ENCODE results near the gene PORCN. TPM values are rescaled to one million over a fixed set of nuclear protein-coding genes. Genes with fewer than 3 reads are reported as not detected.

Gene PORCN
- polyA plus RNA-seq, 1 donor, result 3.1 TPM

- no peak for DNase-seq
Observed at GRCh38 chrX:48476919-48477318, 31.9 kb upstream of the PORCN start.

GRCh38 chrX:48477960-48478755 lies 30.6 kb upstream of the PORCN start:
- no peak for DNase-seq

- DNase-seq, result no peak
Observed at GRCh38 chrX:48478806-48479205, 30.0 kb upstream of the PORCN start.

- DNase-seq, result no peak
Observed at GRCh38 chrX:48480142-48480541, 28.6 kb upstream of the PORCN start.

GRCh38 chrX:48480583-48480982 lies 28.2 kb upstream of the PORCN start:
- DNase-seq, result no peak

- no peak for DNase-seq
Observed at GRCh38 chrX:48482526-48482925, 26.3 kb upstream of the PORCN start.

- DNase-seq, result no peak
Observed at GRCh38 chrX:48487362-48487798, 21.4 kb upstream of the PORCN start.

GRCh38 chrX:48488034-48488433 lies 20.8 kb upstream of the PORCN start:
- DNase-seq, result no peak

- no peak for DNase-seq
Observed at GRCh38 chrX:48489296-48489695, 19.5 kb upstream of the PORCN start.

GRCh38 chrX:48489892-48490291 lies 18.9 kb upstream of the PORCN start:
- DNase-seq, result no peak

- no peak for DNase-seq
Observed at GRCh38 chrX:48490661-48491060, 18.1 kb upstream of the PORCN start.

GRCh38 chrX:48491809-48492208 lies 17.0 kb upstream of the PORCN start:
- no peak for DNase-seq

- DNase-seq, result no peak
Observed at GRCh38 chrX:48492293-48492910, 16.4 kb upstream of the PORCN start.

- DNase-seq, result no peak
Observed at GRCh38 chrX:48493890-48494364, 14.9 kb upstream of the PORCN start.

- no peak for DNase-seq
Observed at GRCh38 chrX:48496660-48497059, 12.1 kb upstream of the PORCN start.

- no peak for DNase-seq
Observed at GRCh38 chrX:48497871-48498270, 10.9 kb upstream of the PORCN start.

- no peak for DNase-seq
Observed at GRCh38 chrX:48498374-48498809, 10.4 kb upstream of the PORCN start.

GRCh38 chrX:48504261-48504660 lies 4.5 kb upstream of the PORCN start:
- DNase-seq, result no peak

GRCh38 chrX:48505481-48505880 lies 3.3 kb upstream of the PORCN start:
- no peak for DNase-seq

GRCh38 chrX:48507246-48507645 lies 1.5 kb upstream of the PORCN start:
- DNase-seq, result no peak

- DNase-seq, result peak; percentile 4
Observed at GRCh38 chrX:48509245-48509590, 426 bp downstream of the PORCN start.

GRCh38 chrX:48509619-48510018 lies 827 bp downstream of the PORCN start:
- DNase-seq, result no peak

- no peak for DNase-seq
Observed at GRCh38 chrX:48511560-48511959, 2.8 kb downstream of the PORCN start.

GRCh38 chrX:48512371-48512935 lies 3.7 kb downstream of the PORCN start:
- no peak for DNase-seq

All from hindlimb muscle (tissue), 1 donor.